Umbilical cord (tissue), 2 donors: ENCODE data around the gene CNTRL. TPM values are rescaled to one million over a fixed set of nuclear protein-coding genes. Genes with fewer than 3 reads are reported as not detected.

ENCODE experiments used
- DNase-seq: peaks from one replicate; pipeline ENCODE4 v3.0.0-alpha.2; 2015; ENCODE audit warnings: low spot score
- total RNA-seq: library from RNA; depleted of rRNA; stranded (reverse); fragments of >200 nt; gene quantifications from one replicate; pipeline ENCODE4 v1.2.3, GENCODE V29; 2014; ENCODE audit warnings: low replicate concordance; ENCODE audit not compliant: insufficient read depth

Gene CNTRL
- total RNA-seq, 1 donor from 2014 or later = 15.9 TPM

DNA sequence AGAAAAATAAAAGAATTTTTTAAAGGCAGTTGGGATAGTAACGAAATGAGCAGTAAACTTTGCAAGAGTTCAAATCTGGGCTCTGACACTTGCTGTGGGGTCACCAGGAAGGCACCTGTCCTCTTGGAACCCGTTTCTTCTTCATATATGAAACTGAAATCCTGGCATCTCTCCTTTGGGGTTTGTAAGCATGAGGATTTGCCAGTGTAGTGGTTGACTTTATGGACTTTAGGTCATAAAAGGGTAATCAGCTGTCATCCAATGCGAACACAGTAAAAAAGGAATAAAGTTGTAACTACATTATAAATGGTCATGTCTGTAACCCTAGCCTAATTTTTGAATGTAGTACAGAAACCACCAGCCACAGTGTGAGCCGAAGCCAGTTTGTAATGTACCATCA lies 125.6 kb downstream of the CNTRL start:
- no peak for DNase-seq

DNA sequence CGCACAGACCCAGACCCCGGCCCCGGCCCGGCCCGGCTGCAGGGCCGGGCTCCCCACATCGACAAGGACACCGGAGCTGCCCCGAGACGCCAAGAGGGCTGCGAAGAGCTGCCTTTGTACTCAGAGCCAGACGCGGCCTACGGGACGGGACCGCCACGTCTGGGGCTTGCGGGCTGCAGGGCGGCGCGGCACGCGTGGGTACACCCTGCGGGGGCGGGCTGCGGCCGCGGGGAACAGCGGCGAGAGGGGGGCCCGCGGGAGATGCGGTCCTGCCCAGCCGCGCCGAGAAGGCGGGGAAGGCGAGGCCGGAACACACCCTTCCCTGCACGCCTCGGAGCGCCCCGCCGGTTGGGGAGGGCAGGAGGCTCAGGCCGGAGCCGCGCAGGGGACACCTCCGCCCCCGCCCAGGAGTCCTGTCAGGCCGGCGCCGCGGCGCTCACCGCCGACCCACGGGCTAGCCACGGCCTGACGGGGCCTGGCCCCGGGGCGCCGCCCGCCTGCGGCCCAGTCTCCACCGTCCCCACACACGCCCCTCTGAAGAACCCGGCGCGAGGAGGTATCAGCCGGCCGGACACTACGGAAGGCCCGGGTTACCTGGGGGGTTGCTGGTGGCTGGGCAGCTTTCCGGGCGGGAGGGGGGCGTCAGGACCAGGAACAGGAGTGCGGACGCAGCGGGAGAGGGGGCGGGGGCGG lies 126.4 kb downstream of the CNTRL start:
- peak; percentile 47 for DNase-seq

DNA sequence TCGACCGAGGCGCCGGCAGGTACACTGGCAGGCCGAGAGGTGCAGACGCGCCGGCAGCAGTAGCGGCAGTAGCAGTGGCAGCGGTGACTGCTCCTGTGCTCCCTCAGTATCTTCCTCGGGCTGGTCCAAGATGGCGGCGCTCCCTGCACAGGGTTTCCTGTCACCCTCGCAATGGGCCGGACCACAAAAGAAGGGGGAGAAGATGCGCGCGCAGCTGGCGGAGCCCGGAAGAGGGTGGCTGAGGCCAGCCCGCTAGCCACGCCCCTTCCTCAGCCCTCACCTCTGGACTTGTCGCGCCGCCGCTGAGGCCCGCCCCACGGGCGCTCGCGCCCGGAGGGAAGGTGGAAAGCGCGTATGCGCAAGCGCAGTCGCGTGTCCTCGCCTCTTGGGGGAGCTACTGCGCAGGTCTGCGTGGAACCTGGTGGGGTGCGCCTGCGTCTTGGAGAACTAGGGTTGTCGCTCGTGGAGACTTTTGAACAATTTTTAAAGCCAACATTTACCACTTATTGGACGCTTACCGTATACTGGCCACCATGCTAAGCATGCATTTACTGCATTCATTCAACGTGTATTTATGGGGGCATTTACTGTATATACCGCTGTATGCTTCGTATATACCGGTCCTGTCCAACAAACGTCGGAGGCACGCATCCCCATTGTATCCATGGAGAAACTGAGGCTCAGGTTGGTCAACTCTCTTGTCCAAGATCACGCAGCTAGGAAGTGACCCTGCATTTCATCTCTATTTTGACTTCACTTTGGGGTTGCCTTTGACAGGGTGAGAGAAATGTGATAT lies 127.2 kb downstream of the CNTRL start, which contains the start of gene RAB14:
Gene RAB14 (minus strand): TSS at position 132 of the 796 bp plus-strand sequence. CDS start 8,457 bp downstream, outside the sequence.
- peak; percentile 99 for DNase-seq

DNA sequence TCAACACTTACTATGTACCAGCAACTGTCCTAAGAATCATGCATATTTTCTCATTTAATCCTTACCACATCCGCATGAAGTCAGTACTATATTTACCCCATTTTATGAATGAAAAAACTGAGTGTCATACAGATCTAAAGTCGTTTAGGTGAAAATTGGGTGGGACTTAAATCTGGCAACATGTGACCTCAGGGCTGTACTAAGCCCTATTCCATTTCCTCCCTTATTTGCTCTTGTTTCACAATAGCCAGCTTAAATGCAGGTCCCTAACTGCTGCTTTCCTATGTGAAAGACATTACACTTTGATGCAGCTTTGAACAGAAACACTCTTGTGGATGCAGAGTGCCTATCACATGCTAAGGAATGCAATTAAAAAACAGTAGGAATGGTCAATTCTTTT lies 129.4 kb downstream of the CNTRL start:
- DNase-seq = no peak

DNA sequence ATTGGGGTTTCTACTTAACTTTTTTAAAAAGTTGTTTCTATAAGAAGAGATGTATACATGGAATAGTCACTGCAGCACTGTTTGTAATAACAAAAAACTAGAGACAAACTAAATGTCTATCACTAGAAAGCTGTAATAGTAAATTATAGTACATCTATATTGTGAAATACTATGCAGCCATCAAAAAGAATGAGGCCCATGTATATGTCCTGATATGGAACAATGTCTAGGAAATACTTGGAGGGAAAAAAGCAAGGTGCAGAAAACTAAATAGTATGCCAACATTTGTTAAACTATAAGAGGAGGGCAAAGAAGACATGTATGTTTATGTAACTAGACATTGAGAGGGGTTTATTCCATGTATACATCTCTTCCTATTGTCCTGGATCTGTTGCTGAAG lies 129.9 kb downstream of the CNTRL start:
- no peak for DNase-seq

DNA sequence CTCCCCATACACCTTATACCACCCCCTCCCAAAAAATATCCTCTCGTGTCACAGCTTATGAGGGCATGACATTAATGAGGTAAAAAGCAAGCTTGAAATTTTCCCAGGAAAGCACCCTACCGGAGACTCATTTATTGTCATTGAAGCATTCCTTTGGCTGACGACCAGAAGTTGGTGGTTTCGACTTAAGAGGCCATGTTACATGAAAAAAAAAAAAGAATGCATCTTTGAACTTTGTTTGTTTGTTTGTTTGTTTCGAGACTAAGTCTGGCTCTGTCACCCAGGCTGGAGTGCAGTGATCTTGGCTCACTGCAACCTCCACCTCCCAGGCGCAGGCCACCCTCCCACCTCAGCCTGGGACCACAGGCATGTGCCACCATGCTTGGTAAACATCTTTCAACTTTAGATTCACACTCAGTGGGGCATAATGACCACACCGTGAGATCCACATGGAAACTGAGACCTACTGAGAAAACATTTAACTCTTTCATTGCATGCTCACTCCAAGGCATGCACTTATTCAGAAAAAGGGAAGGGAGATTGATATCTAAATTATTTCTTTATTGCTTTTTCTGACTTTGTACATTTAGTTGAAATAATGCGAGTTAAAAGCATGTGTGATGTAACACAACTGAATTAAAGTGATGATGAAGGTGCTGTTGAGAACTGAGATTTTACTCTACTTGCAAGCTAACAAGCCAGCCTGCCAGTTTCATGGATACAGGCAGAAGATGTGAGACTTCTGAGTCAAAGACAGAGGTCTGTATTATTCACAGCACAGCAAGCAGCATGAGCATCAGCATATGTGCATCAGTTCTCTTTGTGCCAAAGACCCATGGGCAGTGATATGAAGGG lies 132.0 kb downstream of the CNTRL start:
- DNase-seq = no peak

DNA sequence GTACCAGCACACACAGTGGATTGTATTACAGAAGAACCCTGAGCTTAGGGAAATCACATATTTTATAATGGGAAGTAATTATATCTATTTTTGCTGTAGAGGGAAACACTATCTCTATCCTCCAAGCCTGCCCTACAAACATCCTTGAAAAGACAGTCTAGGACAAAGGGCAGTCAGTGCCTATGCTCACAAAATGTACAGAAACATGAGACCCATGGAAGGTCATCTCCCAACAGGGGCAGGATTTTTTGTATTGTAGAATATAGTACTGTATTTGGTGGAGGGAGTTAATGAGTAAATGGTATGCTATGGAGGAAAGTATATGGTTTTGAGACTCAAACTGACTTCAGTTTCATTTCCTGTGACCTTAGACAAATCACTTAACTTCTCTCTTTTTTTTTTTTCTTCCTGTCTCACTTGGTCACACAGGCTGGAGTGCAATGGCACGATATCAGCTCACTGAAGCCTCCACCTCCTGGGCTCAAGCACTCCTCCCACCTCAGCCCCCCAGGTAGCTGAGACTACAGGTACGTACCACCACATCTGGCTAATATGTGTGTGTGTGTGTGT lies 132.7 kb downstream of the CNTRL start:
- DNase-seq = no peak

DNA sequence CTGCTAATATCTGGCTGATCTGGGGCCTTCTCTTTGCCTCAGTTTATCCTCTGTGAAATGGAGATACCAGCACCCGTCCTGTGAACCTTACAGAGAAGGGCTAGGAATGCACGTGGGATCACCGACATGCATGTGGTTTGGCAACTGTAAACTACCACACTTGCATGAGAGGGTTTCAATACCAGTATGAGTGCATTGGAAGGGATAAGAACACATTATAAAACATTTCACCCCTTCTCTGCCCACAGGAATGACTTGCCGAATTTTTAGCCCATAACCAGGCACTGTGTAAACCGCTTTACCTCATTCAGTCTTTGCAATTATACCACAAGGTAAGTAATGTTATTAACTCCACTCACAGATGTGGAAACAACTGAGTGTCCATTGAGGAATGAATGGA lies 135.8 kb downstream of the CNTRL start:
- no peak for DNase-seq

DNA sequence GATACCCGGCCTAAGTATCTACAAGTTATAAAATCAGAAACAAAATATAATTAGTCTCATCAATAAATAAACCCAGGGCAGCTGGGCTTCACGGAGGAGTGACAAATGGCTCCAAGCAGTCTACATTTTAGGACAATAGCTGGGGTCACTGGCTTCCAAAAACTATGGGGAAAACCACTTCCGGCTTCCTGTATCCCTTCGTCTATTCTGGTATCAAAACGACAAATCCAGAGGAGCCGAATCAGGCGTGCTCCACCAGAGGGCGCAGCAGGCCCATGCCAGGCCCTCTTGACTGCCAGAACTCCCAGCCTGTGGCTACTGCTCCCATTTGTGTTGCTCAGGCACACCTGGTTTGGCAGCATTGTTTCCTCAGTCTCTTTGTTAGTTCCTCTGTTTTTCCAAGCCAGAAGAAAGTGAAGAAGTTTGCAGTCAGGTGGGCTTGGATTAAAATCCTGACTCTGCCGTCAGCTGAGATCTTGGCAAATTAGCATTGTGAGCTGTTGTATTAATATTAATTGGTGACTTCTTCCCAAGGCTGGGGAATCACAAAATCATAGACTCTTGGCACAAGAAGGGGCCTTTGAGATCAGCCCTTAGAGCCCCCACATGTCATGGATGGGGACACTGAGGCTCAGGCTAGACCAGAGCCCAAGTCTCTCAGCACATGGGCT lies 138.5 kb downstream of the CNTRL start:
- peak; percentile 90 for DNase-seq

DNA sequence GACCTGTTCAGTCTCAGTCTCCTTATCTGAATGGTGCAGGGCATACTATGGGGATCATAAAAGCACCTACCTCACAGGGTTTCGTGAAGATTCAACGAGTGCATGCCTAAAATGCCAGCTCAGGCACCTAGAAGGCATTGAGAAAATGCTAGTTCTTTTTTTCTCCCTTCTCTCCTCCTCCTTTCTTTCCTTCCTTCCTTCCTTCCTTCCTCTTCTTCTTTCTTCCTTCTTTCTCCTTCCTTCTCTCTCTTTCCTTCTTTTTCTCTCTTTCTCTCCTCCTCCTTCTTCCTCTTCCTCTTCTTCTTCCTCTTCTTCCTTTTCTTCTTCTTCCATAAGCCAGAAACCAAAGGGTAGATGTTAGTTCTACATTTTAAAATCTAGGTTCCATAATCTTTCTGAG lies 139.2 kb downstream of the CNTRL start:
- no peak for DNase-seq

DNA sequence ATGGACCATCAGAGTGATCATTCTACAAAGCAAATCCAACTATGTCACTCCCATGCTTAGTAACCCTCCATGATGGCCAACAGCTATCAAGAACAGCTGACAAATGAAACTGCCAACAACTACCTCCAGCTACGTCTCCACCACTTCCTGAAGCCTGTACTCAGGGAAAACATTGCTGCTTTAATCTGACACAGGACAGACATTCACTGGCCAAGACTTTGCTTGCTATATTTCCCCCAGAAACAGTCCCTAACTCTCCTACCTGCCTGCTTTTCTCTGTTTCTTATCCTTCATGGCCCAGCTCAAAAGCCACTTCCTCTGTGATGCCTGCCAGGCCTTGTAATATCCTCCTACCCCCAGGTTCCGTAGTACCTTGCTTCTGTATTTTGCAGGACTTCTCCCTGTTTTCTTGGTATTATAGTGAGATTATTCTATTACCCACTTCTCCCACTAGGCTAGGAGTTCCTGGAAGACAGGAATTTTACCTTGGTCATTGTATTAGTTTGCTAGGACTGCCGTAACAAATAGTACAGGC lies 141.6 kb downstream of the CNTRL start:
- DNase-seq = no peak

DNA sequence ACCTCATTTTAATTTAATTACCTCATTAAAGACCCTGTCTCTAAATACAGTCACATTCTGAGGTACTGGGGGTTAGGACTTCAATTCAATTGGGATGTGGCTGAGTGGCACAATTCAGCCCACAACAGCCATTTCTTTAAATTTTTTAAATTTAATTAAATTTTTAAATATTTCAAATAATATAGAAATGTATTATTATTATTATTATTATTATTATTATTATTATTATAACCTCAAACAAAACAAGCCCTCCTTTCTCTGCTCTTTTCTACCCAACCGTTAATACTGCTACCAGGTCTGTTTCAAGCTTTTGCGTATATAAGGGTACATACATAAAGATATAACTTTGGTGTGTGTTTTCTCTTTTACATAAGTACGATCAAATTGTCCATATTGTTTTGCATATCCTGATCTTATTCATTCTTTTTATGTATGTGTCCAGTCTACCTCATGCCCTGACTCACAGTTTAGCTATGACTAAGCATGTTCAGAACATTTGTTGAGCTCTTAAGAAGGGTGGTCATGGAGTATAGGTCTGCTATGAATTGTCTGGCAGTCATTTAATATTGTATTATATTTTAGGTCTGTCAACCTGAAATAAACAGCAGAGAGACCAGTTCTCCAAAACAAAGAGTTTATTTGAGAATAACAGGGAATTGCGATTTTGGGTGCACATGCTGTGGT lies 143.0 kb downstream of the CNTRL start:
- no peak for DNase-seq

DNA sequence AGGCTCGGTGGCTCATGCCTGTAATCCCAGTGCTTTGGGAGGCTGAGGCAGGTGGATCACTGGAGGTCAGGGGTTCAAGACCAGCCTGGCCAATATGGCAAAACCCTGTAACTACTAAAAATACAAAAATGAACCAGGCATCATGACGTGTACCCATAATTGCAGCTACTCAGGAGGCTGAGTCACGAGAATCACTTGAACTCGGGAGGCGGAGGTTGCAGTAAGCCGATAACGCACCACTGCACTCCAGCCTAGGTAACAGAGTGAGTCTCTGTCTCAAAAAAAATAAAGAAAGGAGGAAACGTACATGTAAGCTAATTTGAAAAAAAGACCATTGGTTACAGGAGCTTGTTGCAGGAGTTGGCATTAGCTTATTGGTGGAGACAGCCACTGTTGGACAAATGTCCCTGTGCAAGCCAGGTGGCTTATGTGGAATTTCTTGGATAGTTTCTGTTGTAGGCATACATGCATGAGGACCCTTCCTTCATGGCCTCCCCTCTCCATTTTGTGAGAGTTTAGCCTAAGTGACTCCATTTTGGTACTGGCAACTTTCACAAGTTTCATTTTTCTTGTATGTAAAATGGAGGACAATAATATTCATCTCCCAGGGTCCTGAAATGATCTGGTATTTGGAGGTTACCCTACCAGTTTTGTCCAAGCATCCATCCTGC lies 143.7 kb downstream of the CNTRL start:
- DNase-seq = no peak

DNA sequence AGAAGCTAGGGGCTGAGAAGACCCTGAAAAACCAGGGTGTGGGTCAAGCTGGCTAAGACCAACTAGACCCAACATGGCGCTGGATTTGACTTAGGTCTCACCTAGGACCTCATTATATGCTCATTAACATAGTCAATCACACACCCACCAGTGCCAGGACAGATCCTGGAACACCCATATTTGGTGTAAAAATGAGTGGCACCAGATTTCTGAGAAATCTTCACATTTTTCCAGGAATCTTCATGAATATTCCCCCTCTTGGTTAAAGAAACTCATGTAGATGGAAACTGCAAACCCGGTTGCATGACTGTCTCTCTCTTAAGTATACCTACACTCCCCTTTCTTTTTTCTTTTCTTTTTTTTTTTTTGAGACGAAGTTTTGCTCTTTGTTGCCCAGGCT lies 144.8 kb downstream of the CNTRL start:
- DNase-seq = no peak

DNA sequence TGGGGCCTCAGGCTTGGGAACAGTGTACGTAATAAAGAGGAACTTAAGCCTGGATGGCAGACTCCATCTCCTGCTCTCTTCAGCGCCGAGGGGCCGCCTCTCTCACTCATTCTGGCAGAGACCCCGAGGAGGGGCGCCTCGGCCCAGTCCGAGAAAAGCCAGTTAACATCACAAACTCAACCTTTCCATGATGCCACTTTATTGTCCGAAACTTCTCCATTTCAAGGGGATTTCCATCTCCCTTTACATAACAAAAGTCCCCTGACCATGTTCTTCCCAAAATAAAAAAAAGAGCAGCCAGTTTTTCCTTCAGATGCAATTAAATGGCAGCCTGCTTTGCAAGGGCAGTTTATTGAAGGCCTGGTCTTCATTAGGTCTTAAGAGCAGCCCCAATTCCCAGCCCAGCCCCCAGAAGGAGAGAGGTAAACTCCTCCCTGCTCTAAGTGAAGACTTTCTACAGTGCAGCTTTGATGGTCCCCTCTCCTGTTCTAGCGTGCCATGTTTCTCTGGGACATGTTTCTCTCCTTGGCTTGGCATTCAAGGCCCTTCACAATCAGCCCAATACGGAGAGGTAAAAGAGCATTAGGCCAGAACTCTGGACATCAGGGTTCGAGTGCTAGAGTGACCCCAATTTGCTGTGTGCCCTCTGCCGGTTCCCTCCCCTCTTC lies 146.4 kb downstream of the CNTRL start:
- DNase-seq = peak; percentile 28

DNA sequence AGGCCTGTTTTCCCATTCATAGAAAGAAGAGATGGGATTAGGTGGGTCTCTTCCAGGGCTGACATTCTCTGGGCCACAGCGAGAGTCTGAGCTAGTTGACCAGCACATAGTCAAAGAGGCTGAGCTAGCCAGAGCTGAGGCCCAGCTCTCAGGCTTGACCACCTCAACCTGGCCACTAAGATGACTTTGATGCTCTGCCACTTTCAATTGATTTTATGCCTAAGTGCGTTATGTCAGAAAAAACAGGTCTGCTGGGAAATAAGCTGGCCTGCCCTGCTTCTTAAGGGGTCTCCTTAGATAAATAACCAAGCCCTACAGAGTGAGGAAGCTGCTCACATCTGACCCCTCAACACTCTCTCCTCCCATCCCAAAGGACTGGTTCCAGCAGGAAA lies 146.9 kb downstream of the CNTRL start:
- no peak for DNase-seq

DNA sequence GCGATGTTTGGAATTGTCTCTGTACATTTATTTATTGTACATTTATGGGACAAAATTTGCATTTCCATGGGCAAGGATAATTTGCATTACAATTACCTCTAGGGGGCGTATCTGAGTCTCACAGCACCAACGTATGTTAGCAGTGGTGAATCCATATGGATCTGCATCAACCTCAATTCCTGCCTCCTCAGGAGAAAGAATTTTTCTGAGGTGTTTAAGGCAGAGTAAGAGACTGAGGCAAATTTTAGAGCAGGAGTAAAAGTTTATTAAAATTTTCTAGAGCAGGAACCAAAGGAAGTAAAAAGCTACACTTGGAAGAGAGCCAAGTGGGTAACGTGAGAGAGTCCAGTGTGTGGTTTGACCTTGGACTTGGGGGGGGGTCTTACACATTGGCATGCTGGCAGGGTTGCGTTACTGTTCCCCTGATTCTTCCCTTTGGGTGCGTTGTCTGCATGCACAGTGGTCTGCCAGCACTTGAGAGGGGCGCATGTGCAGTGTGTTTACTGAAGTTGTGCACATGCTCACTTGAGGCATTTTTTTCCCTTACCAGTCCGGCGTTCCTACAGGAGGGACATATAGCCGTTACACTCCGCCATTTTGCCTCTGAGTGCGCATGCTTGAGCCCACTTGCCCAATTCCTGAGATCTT lies 147.9 kb downstream of the CNTRL start:
- DNase-seq = no peak

DNA sequence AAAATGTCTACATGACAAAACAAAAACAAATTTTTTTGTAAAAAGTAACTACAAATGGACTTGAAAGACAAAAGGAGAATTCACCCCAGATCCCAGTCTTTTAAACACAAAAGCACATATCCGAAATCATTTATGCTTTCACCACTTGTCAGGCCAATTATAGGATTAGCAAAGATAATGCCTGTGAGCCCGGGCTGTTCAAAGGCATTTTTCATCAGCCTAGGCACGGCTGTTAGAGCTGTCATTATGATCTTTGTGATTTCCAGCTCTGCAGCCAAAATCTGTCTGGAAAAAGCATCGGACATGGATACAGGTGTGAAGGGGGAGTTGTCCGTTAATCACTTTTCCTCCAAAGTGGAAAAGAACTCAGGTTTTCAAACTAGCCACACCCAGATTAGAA lies 150.5 kb downstream of the CNTRL start:
- no peak for DNase-seq

DNA sequence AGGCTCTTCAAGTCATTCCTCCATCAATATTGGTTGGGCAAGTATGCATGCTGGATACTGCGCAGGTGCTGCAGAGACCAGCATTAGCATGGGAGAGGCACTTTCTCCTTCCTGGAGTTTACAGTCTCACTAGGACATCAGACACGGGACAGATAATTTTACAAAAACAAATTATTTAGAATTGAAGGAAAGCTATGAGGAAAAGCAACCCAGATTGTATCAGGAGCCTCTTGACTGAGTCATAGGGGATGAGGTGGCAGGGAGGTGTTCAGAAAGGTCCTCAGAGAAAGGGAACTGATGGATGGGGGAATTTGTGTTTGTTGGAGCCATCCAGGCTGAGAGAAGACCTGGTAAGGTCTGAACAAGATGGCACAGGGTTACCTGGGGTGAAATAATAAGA lies 151.4 kb downstream of the CNTRL start:
- no peak for DNase-seq
